Peyer's patch (tissue), 4 donors: ENCODE data around the gene NELL1. TPM values are rescaled to one million over a fixed set of nuclear protein-coding genes. Genes with fewer than 3 reads are reported as not detected.

Source experiments
- DNase-seq, 3 donors: peaks; one replicate each; pipeline ENCODE4 v3.0.0-alpha.2; 2017 to 2019
- H3K27ac ChIP-seq, 4 donors: fragments of 200-600 bp; sonication (generic); one replicate each; pipeline ENCODE4 v1.5.1; 2016 to 2019
- H3K27me3 ChIP-seq, 2 donors: fragments of 200-600 bp; sonication (generic); one replicate each; pipeline ENCODE4 v1.5.1; 2019
- H3K36me3 ChIP-seq, 3 donors: fragments of 200-600 bp; sonication (generic); one replicate each; pipeline ENCODE4 v1.5.1; 2016 to 2019
- H3K4me1 ChIP-seq, 4 donors: fragments of 200-600 bp; sonication (generic); one replicate each; pipeline ENCODE4 v1.5.1; 2016 to 2019
- H3K4me3 ChIP-seq, 4 donors: fragments of 200-600 bp; sonication (generic); 1 replicate in 3 of 4; 2 replicates in 1 of 4; pipeline ENCODE4 v1.5.1; 2016 to 2019; ENCODE audit warnings: mild to moderate bottlenecking in 1 of 4
- H3K9me3 ChIP-seq, 4 donors: fragments of 200-600 bp; sonication (generic); one replicate each; pipeline ENCODE4 v1.5.1; 2016 to 2019; ENCODE audit warnings: mild to moderate bottlenecking in 1 of 4
- POLR2A ChIP-seq, 2 donors: fragments of 450-650 bp; IDR thresholded peaks; one replicate each; pipeline ENCODE4 v1.5.1; 2017; ENCODE audit warnings: antibody characterized with exemption in 2 of 2, mild to moderate bottlenecking in 2 of 2, moderate library complexity in 2 of 2
- total RNA-seq, 4 donors: library from RNA; depleted of rRNA; stranded (reverse); fragments of >200 nt; gene quantifications; one replicate each; pipeline ENCODE4 v1.1.0, GENCODE V29; 2016
- TF ChIP-seq, protein P1 (sequence below), 6 experiments: fragments of 450-650 bp in 4 of 6; fragments of 200-600 bp in 2 of 6; sonication (generic) in 1 of 6; IDR thresholded peaks; one replicate each; pipeline ENCODE4 v1.5.1; 2017 to 2019; ENCODE audit warnings: antibody characterized with exemption in 6 of 6, mild to moderate bottlenecking in 3 of 6, moderate library complexity in 1 of 6

Gene NELL1
- total RNA-seq, 4 donors from 2014 or later, result not detected

DNA sequence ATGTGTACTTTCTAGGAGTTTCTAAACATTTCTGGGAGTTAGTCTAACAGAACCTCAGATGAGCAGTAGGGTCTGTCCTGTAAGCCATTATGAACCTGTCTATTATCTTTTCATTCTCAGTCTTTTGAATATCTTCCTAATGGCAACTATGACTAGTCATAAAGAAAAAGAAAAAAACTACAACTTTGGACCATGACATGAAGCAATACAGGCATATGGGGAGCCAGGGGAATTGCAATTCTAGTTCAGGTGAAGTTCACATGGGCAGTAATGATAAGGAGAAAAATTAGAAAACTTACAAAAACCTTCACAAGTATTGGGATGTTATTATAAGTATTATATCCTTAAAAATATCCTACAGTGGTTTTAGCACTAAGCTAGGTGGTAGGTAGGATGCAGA, 874.5 kb downstream of the NELL1 start:
- no peak overlapping the region for H3K27ac ChIP-seq
- TF ChIP-seq, protein P1, sequence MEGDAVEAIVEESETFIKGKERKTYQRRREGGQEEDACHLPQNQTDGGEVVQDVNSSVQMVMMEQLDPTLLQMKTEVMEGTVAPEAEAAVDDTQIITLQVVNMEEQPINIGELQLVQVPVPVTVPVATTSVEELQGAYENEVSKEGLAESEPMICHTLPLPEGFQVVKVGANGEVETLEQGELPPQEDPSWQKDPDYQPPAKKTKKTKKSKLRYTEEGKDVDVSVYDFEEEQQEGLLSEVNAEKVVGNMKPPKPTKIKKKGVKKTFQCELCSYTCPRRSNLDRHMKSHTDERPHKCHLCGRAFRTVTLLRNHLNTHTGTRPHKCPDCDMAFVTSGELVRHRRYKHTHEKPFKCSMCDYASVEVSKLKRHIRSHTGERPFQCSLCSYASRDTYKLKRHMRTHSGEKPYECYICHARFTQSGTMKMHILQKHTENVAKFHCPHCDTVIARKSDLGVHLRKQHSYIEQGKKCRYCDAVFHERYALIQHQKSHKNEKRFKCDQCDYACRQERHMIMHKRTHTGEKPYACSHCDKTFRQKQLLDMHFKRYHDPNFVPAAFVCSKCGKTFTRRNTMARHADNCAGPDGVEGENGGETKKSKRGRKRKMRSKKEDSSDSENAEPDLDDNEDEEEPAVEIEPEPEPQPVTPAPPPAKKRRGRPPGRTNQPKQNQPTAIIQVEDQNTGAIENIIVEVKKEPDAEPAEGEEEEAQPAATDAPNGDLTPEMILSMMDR (IDR thresholded peaks at IDR 0.05), result no peak
- no peaks in the 10 kb centered on the region for H3K36me3 ChIP-seq
- no peak overlapping the region for H3K4me3 ChIP-seq
- no peaks in the 10 kb centered on the region for H3K27me3 ChIP-seq
- no peaks in the 10 kb centered on the region for H3K9me3 ChIP-seq
- no peak for DNase-seq
- no peaks in the 10 kb centered on the region for H3K4me1 ChIP-seq

DNA sequence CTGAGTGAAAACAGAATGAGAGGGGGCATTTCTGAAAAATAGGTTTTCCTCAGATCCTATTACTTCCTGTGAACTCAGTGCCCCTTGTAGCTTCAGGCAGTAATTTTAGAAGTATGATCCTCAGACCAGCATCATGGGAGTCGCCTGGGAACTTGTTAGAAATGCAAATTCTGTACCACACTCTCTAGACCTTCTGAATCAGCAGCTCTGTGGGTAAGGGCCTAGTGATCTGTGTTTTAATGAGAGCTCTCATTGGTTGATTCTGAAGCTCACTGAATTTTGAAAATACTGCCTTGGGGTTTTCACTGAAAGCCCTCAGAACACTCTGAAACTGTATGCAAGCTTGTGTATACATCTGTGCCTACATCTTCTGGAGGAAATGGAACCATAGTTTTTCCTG, 876.3 kb downstream of the NELL1 start:
- H3K9me3 ChIP-seq, result no peaks in the 10 kb centered on the region
- no peaks in the 10 kb centered on the region for H3K4me1 ChIP-seq
- no peak overlapping the region for H3K27ac ChIP-seq
- DNase-seq, result no peak
- no peaks in the 10 kb centered on the region for H3K27me3 ChIP-seq
- no peak overlapping the region for H3K4me3 ChIP-seq
- TF ChIP-seq, protein P1 (IDR thresholded peaks at IDR 0.05), result no peak
- TF ChIP-seq POLR2A (IDR thresholded peaks at IDR 0.05), result no peak
- no peaks in the 10 kb centered on the region for H3K36me3 ChIP-seq

DNA sequence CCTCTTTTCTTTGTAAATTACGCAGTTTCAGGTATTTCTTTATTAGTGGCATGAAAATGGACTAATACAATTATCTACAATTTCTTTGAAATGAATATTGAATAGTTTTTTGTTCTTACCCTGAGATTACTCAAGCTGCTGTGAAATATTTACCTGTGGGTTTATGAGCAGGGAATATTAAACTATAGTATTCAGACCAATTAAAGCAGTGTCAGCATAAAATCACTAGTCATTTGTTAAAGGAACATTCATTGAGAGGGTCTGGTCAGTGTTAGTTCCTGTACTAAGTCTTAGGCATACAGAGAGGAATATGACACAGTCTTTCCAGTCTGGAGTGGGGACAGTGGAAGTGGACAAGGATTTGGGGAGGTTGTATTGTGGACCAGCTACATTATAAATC, 877.3 kb downstream of the NELL1 start:
- no peak for DNase-seq
- TF ChIP-seq, protein P1 (IDR thresholded peaks at IDR 0.05), result no peak
- no peak for TF ChIP-seq POLR2A (IDR thresholded peaks at IDR 0.05)
- H3K27me3 ChIP-seq, result no peaks in the 10 kb centered on the region
- H3K36me3 ChIP-seq, result no peaks in the 10 kb centered on the region
- no peaks in the 10 kb centered on the region for H3K9me3 ChIP-seq
- H3K27ac ChIP-seq, result no peak overlapping the region
- H3K4me3 ChIP-seq, result no peak overlapping the region
- no peaks in the 10 kb centered on the region for H3K4me1 ChIP-seq

GRCh38 chr11:21552911-21553310, 883.5 kb downstream of the NELL1 start:
- no peaks in the 10 kb centered on the region for H3K27me3 ChIP-seq
- H3K9me3 ChIP-seq, result no peaks in the 10 kb centered on the region
- H3K4me1 ChIP-seq, result peaks cover 0 to 6% (median 0%) of the 10 kb centered on the region in 4 donors
- no peak for DNase-seq
- H3K36me3 ChIP-seq, result no peaks in the 10 kb centered on the region
- peak overlapping the region in 2 of 4 donors; percentile 24 to 66 for H3K27ac ChIP-seq
- no peak overlapping the region for H3K4me3 ChIP-seq
- TF ChIP-seq, protein P1 (IDR thresholded peaks at IDR 0.05), result no peak
- TF ChIP-seq POLR2A (IDR thresholded peaks at IDR 0.05), result no peak

- no peaks in the 10 kb centered on the region for H3K36me3 ChIP-seq
- TF ChIP-seq, protein P1 (IDR thresholded peaks at IDR 0.05), result no peak
- no peak for TF ChIP-seq POLR2A (IDR thresholded peaks at IDR 0.05)
- no peaks in the 10 kb centered on the region for H3K27me3 ChIP-seq
- H3K4me3 ChIP-seq, result no peak overlapping the region
- H3K4me1 ChIP-seq, result peaks cover 0 to 6% (median 0%) of the 10 kb centered on the region in 4 donors
- no peaks in the 10 kb centered on the region for H3K9me3 ChIP-seq
- no peak for DNase-seq
- H3K27ac ChIP-seq, result no peak overlapping the region
These were observed 884.4 kb downstream of the NELL1 start for GRCh38 chr11:21553795-21554194.

- no peak for DNase-seq
- Histone ChIP-seq H3K27me3 (no peaks in the 10 kb centered on the region), H3K9me3 (no peaks in the 10 kb centered on the region), H3K4me3 (no peak overlapping the region), H3K36me3 (no peaks in the 10 kb centered on the region), H3K27ac (no peak overlapping the region), H3K4me1 (peaks cover 0 to 6% (median 0%) of the 10 kb centered on the region in 4 donors)
- TF ChIP-seq POLR2A (IDR thresholded peaks at IDR 0.05), result no peak
- TF ChIP-seq, protein P1 (IDR thresholded peaks at IDR 0.05), result no peak
These were observed 884.9 kb downstream of the NELL1 start for GRCh38 chr11:21554284-21554683.
